Activated CD4-positive, alpha-beta T cell treated with anti-CD3 and anti-CD28 coated beads for 36 hours (primary cell): Measurements from ENCODE around the gene ASCL2. TPM values are rescaled to one million over a fixed set of nuclear protein-coding genes. Genes with fewer than 3 reads are reported as not detected.

Experiments
- ATAC-seq: fragments of 200-7000 bp; cut with Tn5 transposase; one replicate; pipeline ENCODE4 v1.10.0; 2021; ENCODE audit warnings: mild to moderate bottlenecking, moderate library complexity
- CTCF ChIA-PET: fragments of 350-600 bp; sonication (Branson Sonifier 250); formaldehyde crosslinking; loops from one replicate; lab custom pipeline; 2021; ENCODE audit warnings: antibody characterized with exemption; lab: Charles Lee
- POLR2A ChIA-PET: fragments of 350-600 bp; sonication (Branson Sonifier 250); formaldehyde crosslinking; loops from one replicate; lab custom pipeline; 2021; ENCODE audit warnings: antibody characterized with exemption, inconsistent platforms; lab: Charles Lee
- DNase-seq: peaks from one replicate; pipeline ENCODE4 v3.0.0-alpha.2; 2020
- H3K27ac Mint-ChIP-seq: one replicate; pipeline ENCODE4 v1.8.0; 2021; ENCODE audit warnings: mixed read lengths
- H3K27me3 Mint-ChIP-seq: one replicate; pipeline ENCODE4 v1.8.0; 2021; ENCODE audit warnings: mixed read lengths
- H3K36me3 Mint-ChIP-seq: one replicate; pipeline ENCODE4 v1.8.0; 2021; ENCODE audit warnings: low read depth, mixed read lengths
- H3K4me1 Mint-ChIP-seq: one replicate; pipeline ENCODE4 v1.8.0; 2021; ENCODE audit warnings: mixed read lengths
- H3K4me3 Mint-ChIP-seq: one replicate; pipeline ENCODE4 v1.8.0; 2021; ENCODE audit warnings: mild to moderate bottlenecking, moderate library complexity, mixed read lengths
- H3K9me3 Mint-ChIP-seq: one replicate; pipeline ENCODE4 v1.8.0; 2021; ENCODE audit warnings: low read depth, mixed read lengths
- intact Hi-C, 2 experiments: fragments of 100-400 bp; cut with DNase I in 1 of 2; cut with micrococcal nuclease in 1 of 2; formaldehyde crosslinking; loops; one replicate each; pipeline versions ENCODE4 v1.14.2 to v1.15.1; 2022 to 2024; cut with DNase I, micrococcal nuclease
- total RNA-seq, 2 experiments: library from RNA; stranded (reverse); gene quantifications; one replicate each; pipeline ENCODE4 v1.2.3, GENCODE V29; 2021

The ASCL2 gene
- total RNA-seq, 2 experiments from 2014 or later: 2.0 to 2.7 TPM

DNA sequence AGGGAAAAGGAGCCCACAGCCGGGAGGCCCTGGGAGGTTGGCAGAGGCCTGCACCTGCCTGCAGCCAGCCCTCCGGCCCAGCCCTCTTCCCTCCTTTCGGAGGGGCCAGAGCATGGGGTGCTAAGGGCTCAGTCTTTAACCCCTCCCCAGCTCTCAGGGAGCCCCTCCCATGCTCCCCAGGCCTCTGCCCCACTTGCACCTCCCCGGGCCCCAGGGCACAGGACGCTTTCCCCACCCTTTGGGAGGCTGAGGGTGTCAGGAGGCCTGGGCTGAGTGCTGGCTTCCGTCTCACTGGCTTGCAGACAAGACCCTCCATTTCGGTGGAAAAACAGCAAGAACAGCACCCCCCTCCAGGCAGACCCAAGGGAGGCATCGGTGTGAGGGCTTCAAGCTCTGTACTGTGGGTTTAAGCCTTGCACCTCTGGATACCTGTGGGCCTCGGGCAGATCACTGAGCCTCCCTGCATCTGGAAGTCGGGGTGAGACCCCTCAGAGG is 7.3 kb downstream of the ASCL2 start:
- Mint-ChIP-seq H3K27me3 (peaks cover 5% of the 10 kb centered on the region), H3K4me1 (peaks cover 17% of the 10 kb centered on the region), H3K36me3 (no peaks in the 10 kb centered on the region), H3K4me3 (no peak overlapping the region), H3K9me3 (no peaks in the 10 kb centered on the region), H3K27ac (no peak overlapping the region)
- intact Hi-C loops: no loop called here
- CTCF ChIA-PET: interaction anchor here (0.7 kb wide), 1 partner anchor 45 kb away, joined by 3 read pairs; no protein-coding TSS in a partner anchor
- POLR2A ChIA-PET: no interaction called here
- DNase-seq: no peak
- no peak for ATAC-seq

DNA sequence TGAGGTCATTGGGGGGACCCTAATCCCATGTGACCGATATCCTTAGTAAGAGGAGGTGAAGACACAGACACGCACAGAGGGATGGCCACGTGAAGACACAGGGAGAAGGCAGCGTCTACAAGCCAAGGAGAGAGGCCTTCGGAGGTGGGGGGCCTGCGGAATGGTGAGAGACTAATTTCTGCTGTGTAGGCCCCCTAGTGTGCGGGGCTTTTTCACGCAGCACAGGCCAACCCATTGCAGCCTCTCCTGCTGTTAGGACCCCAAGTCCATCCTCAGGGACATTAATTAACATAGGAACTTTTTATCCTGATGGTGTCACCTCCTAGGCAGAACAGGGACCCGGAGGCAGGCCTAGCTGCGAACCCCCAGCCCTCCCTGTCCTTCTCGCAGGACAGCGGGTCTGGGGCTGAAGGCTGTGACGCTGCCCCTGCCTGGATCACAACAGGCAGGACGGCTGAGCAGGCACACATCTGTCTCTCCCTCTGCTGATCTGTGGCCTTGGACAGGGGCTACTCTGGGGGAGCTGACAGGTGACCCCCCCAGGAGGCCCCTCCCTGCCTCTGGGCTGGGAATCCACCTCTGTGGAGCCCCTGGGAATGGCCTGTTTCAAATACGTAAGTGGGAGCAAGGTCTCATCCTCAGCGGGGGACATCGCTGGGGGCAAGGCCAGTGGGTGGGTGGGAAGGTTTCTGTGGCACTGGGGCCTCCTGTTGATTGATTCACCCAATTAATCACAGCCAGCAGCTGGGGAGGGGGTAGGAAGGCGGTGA is 7.9 kb downstream of the ASCL2 start:
- Mint-ChIP-seq H3K4me1 (peaks cover 16% of the 10 kb centered on the region), H3K27me3 (peaks cover 2% of the 10 kb centered on the region), H3K4me3 (no peak overlapping the region), H3K27ac (no peak overlapping the region), H3K9me3 (no peaks in the 10 kb centered on the region), H3K36me3 (no peaks in the 10 kb centered on the region)
- ChIA-PET CTCF (no interaction called here), POLR2A (no interaction called here)
- no peak for DNase-seq
- intact Hi-C loops: no loop called here
- no peak for ATAC-seq

DNA sequence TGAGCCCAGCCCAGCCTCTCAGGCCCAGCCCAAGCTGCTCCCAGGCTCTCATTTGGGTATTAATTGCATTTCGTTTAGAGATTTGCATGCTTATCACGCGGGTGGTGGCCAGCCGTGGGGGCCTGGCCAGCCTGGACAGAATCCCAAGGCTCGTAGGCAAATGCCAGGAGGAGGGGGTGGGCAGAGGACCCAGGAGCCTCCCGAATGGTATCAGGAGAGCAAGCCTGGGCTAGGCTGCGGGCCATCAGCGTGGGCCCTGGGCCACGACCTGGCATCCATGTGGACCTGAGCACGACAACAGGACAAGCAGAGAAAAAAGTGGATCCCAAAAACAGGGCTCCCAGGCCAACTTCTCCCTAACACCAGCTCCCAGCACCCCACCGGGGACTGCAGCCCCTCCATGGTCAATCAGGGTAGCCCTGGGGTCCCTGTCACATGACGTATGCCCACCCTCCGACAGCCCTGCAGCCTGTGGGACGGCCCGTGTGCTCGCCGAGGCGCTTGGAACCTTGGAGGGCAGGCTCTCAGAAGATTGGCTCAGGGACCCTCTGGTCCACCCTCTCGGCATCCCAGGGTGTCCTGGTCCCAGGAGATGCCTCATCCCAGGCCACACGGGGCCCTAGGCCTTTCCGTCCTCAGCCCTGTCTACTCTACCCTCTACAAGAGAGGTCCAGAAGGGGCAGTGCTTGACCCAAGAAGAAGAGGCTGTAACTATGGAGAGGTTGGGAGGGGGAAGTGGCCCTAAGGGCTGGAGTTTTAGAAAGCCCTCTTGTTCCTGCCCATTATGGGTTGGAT is 8.8 kb downstream of the ASCL2 start:
- intact Hi-C loops: no loop called here
- no peak for DNase-seq
- no peak for ATAC-seq

DNA sequence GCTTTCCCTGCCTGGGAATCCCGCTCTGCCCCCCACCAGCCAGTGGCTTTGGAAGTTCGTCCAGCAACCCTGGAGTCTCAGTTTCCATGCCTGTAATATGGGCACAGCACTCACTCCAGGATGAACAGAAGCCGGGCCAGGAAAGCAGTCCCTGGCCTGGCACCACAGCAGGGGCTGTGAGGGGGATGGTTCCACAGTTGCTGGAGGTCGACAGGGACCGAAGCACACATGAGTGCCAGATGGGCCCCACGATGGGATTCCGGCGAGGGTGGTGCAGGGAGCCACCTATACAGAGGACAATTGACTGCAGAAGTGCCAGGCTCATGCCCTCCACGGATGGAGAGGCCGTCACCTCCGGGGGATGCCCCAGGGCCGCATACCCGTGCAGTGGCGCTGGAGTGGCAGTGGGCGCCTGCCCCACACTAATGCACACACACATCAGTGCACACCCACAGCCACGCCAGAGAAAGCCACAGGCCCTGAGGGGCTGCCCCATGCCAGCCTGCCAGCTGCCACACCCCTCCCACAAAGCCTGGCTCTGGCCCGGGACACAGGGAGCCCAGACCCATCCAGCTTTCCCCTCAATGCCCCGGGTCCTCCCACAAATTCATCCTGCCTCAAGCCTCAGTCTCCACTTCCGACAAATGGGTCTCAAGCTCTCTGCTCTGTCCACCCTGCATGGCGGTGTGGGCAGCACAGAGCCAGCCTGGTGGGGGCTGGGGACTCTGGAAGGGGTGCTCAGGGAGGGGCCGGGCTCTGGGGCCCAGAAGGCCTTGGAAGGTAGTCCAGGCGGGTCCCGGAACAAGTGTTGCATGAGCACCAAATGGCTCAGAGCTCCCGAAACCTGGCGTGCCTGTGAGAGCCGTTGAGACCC is 9.7 kb downstream of the ASCL2 start:
- no peak overlapping the region for H3K4me3 Mint-ChIP-seq
- DNase-seq (no peak), ATAC-seq (no peak)
- no peaks in the 10 kb centered on the region for H3K36me3 Mint-ChIP-seq
- H3K9me3 Mint-ChIP-seq: no peaks in the 10 kb centered on the region
- POLR2A ChIA-PET: no interaction called here
- intact Hi-C loops: no loop called here
- peaks cover 6% of the 10 kb centered on the region for H3K4me1 Mint-ChIP-seq
- no peaks in the 10 kb centered on the region for H3K27me3 Mint-ChIP-seq
- CTCF ChIA-PET: interaction anchor here (0.7 kb wide), 1 partner anchor 425 kb away, joined by 3 read pairs; no protein-coding TSS in a partner anchor
- no peak overlapping the region for H3K27ac Mint-ChIP-seq

More for the DNA sequence above, 8.8 kb downstream of the ASCL2 start:
- Mint-ChIP-seq H3K4me1 (peaks cover 15% of the 10 kb centered on the region), H3K4me3 (no peak overlapping the region), H3K36me3 (no peaks in the 10 kb centered on the region), H3K27ac (no peak overlapping the region), H3K27me3 (peaks cover 2% of the 10 kb centered on the region), H3K9me3 (no peaks in the 10 kb centered on the region)
- CTCF ChIA-PET: interaction anchor here (0.7 kb wide), 1 partner anchor 424 kb away, joined by 3 read pairs; no protein-coding TSS in a partner anchor
- POLR2A ChIA-PET: no interaction called here

DNA sequence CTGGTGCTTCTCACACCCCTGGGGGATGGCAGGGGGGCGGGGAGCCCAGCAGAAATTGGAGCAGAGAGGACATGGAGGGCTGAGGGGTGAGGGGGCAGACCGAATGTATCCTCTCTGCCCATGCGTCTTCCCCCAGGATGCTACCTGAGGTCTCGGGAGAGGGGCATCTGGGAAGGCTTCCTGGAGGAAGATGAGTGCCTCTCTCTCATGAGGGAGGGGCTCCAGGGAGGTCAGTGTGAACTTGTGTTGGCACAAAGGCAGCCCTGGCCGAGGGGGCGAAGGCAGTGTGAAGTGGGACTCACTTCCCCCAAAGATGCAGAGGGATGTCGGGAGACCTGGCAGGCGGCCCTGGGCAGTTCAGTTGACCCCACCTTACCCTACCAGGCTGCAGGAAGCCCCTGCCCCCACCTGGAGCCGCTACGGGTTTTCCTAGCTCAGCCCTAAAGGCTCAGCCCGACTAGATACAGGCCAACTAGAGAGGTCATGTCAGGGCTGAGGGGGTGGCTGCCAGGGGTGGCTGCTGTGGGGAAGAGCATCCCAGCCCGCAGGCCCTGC is 10.4 kb downstream of the ASCL2 start:
- no peaks in the 10 kb centered on the region for H3K9me3 Mint-ChIP-seq
- ATAC-seq: no peak
- H3K4me1 Mint-ChIP-seq: no peaks in the 10 kb centered on the region
- H3K36me3 Mint-ChIP-seq: no peaks in the 10 kb centered on the region
- CTCF ChIA-PET: no interaction called here
- POLR2A ChIA-PET: no interaction called here
- intact Hi-C loops: no loop called here
- no peak overlapping the region for H3K27ac Mint-ChIP-seq
- no peak for DNase-seq
- no peaks in the 10 kb centered on the region for H3K27me3 Mint-ChIP-seq
- H3K4me3 Mint-ChIP-seq: no peak overlapping the region

DNA sequence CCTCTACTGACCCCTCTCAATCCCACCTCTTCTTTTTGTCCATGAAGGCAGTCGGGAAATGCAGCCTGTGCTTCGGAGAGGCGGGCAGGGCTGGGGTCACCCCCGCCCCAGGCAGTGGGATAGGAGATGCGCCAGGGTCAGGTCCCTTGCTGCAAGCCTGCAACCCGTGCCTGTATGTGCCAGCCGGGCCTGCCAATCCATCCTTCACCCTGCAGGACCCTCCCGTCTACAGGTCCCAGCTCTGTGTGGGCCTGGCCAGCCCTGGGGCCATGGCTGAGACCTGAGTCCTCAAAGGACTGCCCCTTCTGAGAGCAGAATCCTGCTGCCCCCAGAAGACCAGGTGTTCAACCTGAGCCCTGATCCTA is 10.9 kb downstream of the ASCL2 start:
- intact Hi-C loops: no loop called here
- H3K27me3 Mint-ChIP-seq: no peaks in the 10 kb centered on the region
- H3K36me3 Mint-ChIP-seq: no peaks in the 10 kb centered on the region
- ChIA-PET POLR2A (no interaction called here), CTCF (no interaction called here)
- H3K4me1 Mint-ChIP-seq: no peaks in the 10 kb centered on the region
- DNase-seq (no peak), ATAC-seq (no peak)
- no peak overlapping the region for H3K27ac Mint-ChIP-seq
- no peak overlapping the region for H3K4me3 Mint-ChIP-seq
- no peaks in the 10 kb centered on the region for H3K9me3 Mint-ChIP-seq

DNA sequence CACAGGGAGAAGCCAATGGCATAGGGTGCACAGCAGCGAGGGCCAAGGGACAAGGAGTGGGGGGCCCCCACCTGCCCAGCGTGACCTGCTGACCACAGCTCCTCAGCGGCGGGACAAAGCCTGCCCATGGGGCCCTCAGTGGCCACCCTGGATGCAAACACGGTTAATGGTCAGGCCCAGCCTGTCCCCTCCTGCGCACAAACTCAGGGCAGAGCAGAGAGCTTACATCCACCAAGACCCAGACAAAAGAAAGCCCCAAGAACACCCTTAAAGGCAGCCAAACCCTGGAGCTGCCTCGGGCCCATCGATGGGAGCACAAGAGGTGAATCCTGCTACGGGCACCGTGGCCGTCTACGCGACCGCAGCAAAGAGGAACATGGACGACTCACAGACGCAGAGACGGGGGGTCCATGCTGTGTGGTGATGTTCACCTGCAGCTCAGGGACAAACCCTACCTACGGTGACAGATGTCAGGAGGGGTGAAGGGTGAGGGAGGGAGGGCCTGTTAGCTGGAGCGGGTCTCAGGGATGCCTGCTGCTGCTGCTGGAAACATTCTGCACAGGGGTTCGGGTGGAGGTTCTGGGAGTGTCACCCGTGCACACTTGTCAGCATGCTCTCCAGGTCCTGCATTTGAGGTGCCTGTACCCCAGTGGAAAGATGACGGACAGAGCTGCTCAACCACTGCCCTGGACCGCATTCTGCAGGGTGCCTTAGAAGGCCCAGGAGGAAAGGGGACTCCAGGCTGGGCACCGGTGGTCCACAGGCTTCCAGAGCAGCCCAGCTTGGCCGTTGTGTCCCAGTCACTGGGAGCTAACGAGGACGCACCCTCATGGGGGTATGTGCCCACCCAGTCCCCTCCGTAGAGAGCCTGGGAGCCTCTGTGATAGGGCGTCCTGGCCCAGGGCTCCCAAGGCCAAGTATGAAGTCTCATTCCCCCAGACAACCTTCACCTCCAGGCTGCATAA is 11.6 kb downstream of the ASCL2 start:
- H3K27me3 Mint-ChIP-seq: no peaks in the 10 kb centered on the region
- H3K36me3 Mint-ChIP-seq: no peaks in the 10 kb centered on the region
- no peaks in the 10 kb centered on the region for H3K4me1 Mint-ChIP-seq
- no peaks in the 10 kb centered on the region for H3K9me3 Mint-ChIP-seq
- ChIA-PET POLR2A (no interaction called here), CTCF (no interaction called here)
- no peak overlapping the region for H3K27ac Mint-ChIP-seq
- intact Hi-C loops: no loop called here
- DNase-seq: no peak
- no peak for ATAC-seq
- no peak overlapping the region for H3K4me3 Mint-ChIP-seq

DNA sequence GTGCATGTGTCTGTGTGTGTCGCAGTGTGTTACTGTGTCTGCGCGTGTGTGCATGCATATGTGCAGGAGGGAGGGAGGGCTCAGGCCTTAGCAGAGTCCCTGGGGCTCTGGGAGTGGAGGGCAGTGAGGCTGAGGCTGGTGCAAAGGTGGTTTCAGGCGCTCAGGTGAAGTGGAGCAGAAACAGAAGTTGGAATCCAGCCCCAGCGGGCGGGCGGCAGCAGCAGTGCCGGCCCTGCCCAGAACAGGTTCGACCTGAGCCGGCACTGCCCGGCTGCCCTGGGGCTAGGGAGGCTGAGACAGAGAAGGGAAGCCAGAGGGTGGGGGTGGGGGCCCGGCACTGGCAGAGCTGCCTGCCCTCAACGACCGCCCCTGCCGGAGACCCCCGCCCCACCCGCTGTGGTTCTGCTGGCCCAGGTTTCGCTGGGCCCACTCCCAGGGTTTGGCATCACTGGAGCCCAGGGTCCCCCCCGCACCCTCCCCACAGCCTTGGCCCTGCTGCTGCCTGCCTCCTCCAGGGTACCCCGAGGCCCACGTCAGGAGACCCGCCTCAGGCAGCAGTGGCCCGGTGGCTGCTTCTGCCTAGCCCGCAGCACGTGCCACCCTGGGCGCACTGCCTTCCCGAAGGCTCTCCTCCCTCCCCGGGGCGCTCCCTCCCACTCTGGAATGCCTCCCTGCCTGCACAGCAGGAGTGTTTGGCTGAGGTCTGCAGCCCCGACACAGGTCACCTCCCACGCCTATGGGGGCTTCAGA is 13.3 kb downstream of the ASCL2 start:
- ATAC-seq (no peak), DNase-seq (no peak)
- H3K27ac Mint-ChIP-seq: no peak overlapping the region
- H3K4me3 Mint-ChIP-seq: no peak overlapping the region
- H3K27me3 Mint-ChIP-seq: no peaks in the 10 kb centered on the region
- no peaks in the 10 kb centered on the region for H3K9me3 Mint-ChIP-seq
- ChIA-PET CTCF (no interaction called here), POLR2A (no interaction called here)
- H3K36me3 Mint-ChIP-seq: no peaks in the 10 kb centered on the region
- intact Hi-C loops: no loop called here
- no peaks in the 10 kb centered on the region for H3K4me1 Mint-ChIP-seq

DNA sequence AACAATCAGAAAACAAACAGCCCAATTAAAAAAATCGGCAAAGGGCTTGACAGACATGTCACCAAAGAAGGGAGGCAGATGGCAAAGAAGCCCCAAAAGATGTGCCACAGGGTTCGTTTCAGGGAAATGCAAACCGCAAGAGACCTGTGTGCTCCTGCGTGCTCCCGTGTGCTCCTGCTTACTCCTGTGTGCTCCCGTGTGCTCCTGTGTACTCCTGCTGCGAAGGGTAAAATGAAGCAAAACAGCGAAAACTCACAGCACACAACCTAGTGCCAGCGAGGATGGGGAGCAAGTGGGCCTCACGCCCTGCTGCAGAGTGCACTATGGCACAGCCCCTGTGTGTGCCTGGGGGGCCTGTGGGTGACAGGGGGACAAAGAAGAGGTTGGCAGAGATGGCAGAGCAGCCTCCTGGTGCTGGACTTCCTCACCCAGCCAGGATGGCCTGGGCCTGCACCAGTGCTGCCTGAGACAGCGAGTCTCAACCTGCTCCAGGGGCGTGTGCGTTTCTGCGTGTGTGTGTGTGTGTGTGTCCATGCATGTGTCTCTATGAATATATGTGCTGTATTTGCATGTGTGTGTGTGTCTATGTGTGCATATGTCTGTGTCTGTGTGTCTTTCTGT is 14.0 kb downstream of the ASCL2 start:
- DNase-seq (no peak), ATAC-seq (no peak)
- intact Hi-C loops: no loop called here
- ChIA-PET POLR2A (no interaction called here), CTCF (no interaction called here)
- Mint-ChIP-seq H3K36me3 (no peaks in the 10 kb centered on the region), H3K27me3 (no peaks in the 10 kb centered on the region), H3K4me1 (no peaks in the 10 kb centered on the region), H3K9me3 (no peaks in the 10 kb centered on the region), H3K27ac (no peak overlapping the region), H3K4me3 (no peak overlapping the region)
